Stimulated activated CD8-positive, alpha-beta memory T cell treated with anti-CD3 and anti-CD28 coated beads, Interleukin-12 subunit alpha, Interleukin-12 subunit beta, amount 100 ng/mL, for 24 hours (primary cell): Measurements from ENCODE around the gene RUBCN.
A peak's percentile ranks its signal among the peaks of the same experiment; 100 is the strongest.
"Not testable (repeated sequence)": the region's sequence is repeated elsewhere in the genome, so short reads cannot be mapped to it uniquely, and the experiment has no call there.

Experiments used
- DNase-seq: peaks from one replicate; pipeline ENCODE4 v3.0.0-alpha.2; 2020; ENCODE audit errors: extremely low read depth

RUBCN gene

GRCh38 chr3:197734667-197735318, 1.9 kb downstream of the RUBCN start:
- DNase-seq: no peak

- no peak for DNase-seq
Observed at GRCh38 chr3:197733042-197733441, 3.7 kb downstream of the RUBCN start.

- DNase-seq: not testable (repeated sequence)
Observed at GRCh38 chr3:197731483-197731882, 5.2 kb downstream of the RUBCN start.

GRCh38 chr3:197730770-197731169, 5.9 kb downstream of the RUBCN start:
- not testable (repeated sequence) for DNase-seq

GRCh38 chr3:197730200-197730599, 6.5 kb downstream of the RUBCN start:
- no peak for DNase-seq

- no peak for DNase-seq
Observed at GRCh38 chr3:197728487-197728886, 8.2 kb downstream of the RUBCN start.

GRCh38 chr3:197727878-197728277, 8.8 kb downstream of the RUBCN start:
- not testable (repeated sequence) for DNase-seq

- DNase-seq: no peak
Observed at GRCh38 chr3:197722734-197723133, 14.0 kb downstream of the RUBCN start.

GRCh38 chr3:197720694-197721093, 16.0 kb downstream of the RUBCN start:
- no peak for DNase-seq

GRCh38 chr3:197718891-197719290, 17.8 kb downstream of the RUBCN start:
- no peak for DNase-seq

GRCh38 chr3:197714251-197714650, 22.5 kb downstream of the RUBCN start:
- no peak for DNase-seq

- no peak for DNase-seq
Observed at GRCh38 chr3:197713477-197713822, 23.3 kb downstream of the RUBCN start.

GRCh38 chr3:197711973-197712707, 24.6 kb downstream of the RUBCN start:
- peak; percentile 58 for DNase-seq

- DNase-seq: not testable (repeated sequence)
Observed at GRCh38 chr3:197710965-197711364, 25.7 kb downstream of the RUBCN start.

- no peak for DNase-seq
Observed at GRCh38 chr3:197709135-197709534, 27.6 kb downstream of the RUBCN start.

GRCh38 chr3:197706658-197707057, 30.0 kb downstream of the RUBCN start:
- DNase-seq: no peak

GRCh38 chr3:197701841-197702240, 34.9 kb downstream of the RUBCN start:
- no peak for DNase-seq

- no peak for DNase-seq
Observed at GRCh38 chr3:197700095-197700494, 36.6 kb downstream of the RUBCN start.

- no peak for DNase-seq
Observed at GRCh38 chr3:197697355-197697754, 39.3 kb downstream of the RUBCN start.

- DNase-seq: no peak
Observed at GRCh38 chr3:197694251-197694650, 42.5 kb downstream of the RUBCN start.

- no peak for DNase-seq
Observed at GRCh38 chr3:197692641-197693040, 44.1 kb downstream of the RUBCN start.

GRCh38 chr3:197690754-197691153, 46.0 kb downstream of the RUBCN start:
- no peak for DNase-seq

- DNase-seq: no peak
Observed at GRCh38 chr3:197687570-197687969, 49.1 kb downstream of the RUBCN start.

- no peak for DNase-seq
Observed at GRCh38 chr3:197686899-197687298, 49.8 kb downstream of the RUBCN start.
